HG03571 (cell line): ENCODE results near the gene SNED1.

ENCODE experiments used
- ATAC-seq: cut with Tn5 transposase; IDR thresholded peaks from one replicate; pipeline ENCODE4 v1.9.1; 2021; ENCODE audit not compliant: unreplicated experiment

Gene SNED1

DNA sequence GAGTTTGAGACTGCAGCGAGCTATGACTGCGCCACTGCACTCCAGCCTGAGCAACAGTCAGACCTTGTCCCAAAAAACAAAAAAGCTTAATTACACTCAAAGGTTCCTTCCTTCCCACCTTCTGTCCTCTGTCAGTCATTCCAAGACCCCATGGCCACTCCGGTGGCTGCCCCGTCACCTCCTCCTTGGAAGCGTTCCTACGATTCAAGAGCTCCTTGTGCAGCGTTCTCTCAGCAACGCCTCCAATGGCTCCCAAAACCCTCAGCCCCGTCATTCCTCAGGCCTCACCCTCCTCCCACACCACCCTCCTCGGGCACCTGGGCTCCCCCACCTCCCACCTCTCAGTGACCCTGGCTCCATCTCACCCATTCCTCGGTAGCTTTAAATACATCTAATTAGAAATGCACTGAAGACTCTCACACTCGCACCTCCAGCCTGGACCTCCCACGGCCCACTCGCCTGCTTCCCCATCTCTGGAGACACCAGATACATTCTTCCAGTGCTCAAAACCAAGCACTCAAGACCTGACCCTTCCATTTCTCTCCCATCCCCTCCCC is 142.9 kb downstream of the SNED1 start:
- no peak for ATAC-seq

DNA sequence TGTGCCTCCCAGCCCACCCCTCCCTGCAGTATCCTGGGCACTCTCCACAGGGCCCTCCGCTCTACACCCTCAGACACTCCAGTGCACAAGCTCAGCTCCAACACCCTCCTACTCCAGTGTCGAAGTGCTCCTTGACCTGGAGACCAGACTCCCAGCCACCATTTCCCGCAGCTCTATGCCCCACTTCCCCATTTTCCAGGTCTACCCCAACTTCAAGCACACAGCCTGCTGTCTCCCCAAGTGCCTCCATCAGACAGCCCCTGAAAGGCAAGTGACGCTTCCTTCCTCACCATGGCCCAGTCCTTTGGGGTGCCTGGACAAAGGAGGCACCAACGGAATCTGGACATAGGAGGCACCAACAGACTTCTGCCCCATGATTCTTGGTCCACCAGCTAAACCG is 143.6 kb downstream of the SNED1 start:
- no peak for ATAC-seq

DNA sequence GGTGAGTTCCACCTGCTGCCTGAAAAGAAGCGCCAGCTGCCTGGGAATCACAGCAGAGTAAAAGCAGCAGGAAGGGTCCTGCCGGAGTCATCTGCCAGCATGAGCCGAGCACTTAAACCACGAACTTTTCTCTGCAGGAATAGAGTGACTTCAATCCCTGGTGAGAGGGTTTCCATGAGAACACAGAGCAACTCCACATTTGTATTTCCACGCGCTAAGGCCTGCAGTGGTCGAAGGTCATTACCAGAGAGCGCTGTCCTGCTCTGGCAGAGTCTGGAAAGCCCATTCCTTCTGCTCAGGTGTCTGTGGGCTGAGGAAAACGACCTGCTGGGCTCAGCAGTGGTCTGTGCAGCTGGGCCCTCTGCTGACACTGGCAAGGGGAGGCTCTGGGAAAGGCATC is 144.2 kb downstream of the SNED1 start:
- no peak for ATAC-seq
